Smooth muscle cell (in vitro differentiated cells): Measurements from ENCODE around the gene TBC1D21. TPM values are rescaled to one million over a fixed set of nuclear protein-coding genes. Genes with fewer than 3 reads are reported as not detected.

ENCODE experiments used
- DNase-seq: peaks from one replicate; lab custom pipeline; 2025; ENCODE audit not compliant: unreplicated experiment; lab: John Stamatoyannopoulos, UW
- H2AFZ ChIP-seq: fragments of 200-600 bp; sonication (generic); 2 replicates; pipeline ENCODE4 v1.6.0; 2016; ENCODE audit warnings: antibody characterized with exemption, low read depth, mild to moderate bottlenecking
- H3F3A ChIP-seq: fragments of 200-600 bp; sonication (generic); 2 replicates; pipeline ENCODE4 v1.6.0; 2017; ENCODE audit warnings: antibody characterized with exemption, low read depth
- H3K27ac ChIP-seq: fragments of 200-600 bp; sonication (generic); 2 replicates; pipeline ENCODE4 v1.5.1; 2016; ENCODE audit warnings: low read depth, mild to moderate bottlenecking
- H3K27me3 ChIP-seq: fragments of 200-600 bp; sonication (generic); 2 replicates; pipeline ENCODE4 v1.6.1; 2016; ENCODE audit warnings: low read depth, mild to moderate bottlenecking
- H3K36me3 ChIP-seq: fragments of 200-600 bp; sonication (generic); 2 replicates; pipeline ENCODE4 v1.5.1; 2016; ENCODE audit warnings: low read depth
- H3K4me1 ChIP-seq: fragments of 200-600 bp; sonication (generic); 2 replicates; pipeline ENCODE4 v1.5.1; 2016; ENCODE audit warnings: low read depth
- H3K4me2 ChIP-seq: fragments of 200-600 bp; sonication (generic); 2 replicates; pipeline ENCODE4 v1.6.0; 2016; ENCODE audit warnings: mild to moderate bottlenecking
- H3K4me3 ChIP-seq: fragments of 200-600 bp; sonication (generic); 2 replicates; pipeline ENCODE4 v1.5.1; 2016; ENCODE audit warnings: mild to moderate bottlenecking
- H3K79me2 ChIP-seq: fragments of 200-600 bp; sonication (generic); 2 replicates; pipeline ENCODE4 v1.6.0; 2016; ENCODE audit warnings: low read depth, mild to moderate bottlenecking
- H3K9ac ChIP-seq: fragments of 200-600 bp; sonication (generic); 2 replicates; pipeline ENCODE4 v1.6.0; 2016; ENCODE audit warnings: low read depth
- H3K9me3 ChIP-seq: fragments of 200-600 bp; sonication (generic); replicated peaks from 2 replicates; pipeline ENCODE4 v1.5.1; 2016; ENCODE audit warnings: low read depth
- H4K20me1 ChIP-seq: fragments of 200-600 bp; sonication (generic); 2 replicates; pipeline ENCODE4 v1.6.0; 2016; ENCODE audit warnings: low read depth
- CTCF ChIP-seq: fragments of 200-600 bp; sonication (generic); IDR thresholded peaks from 2 replicates; pipeline ENCODE4 v1.5.1; 2017; ENCODE audit warnings: borderline replicate concordance, mild to moderate bottlenecking, antibody characterized with exemption; ENCODE audit not compliant: insufficient read depth, poor library complexity, severe bottlenecking
- WGBS: methylation state at CpG from one replicate; pipeline ENCODE4 v1.1.7; 2016; ENCODE audit warnings: low lambda C conversion rate; 5-methylcytosine and 5-hydroxymethylcytosine counted together
- polyA plus RNA-seq: library from polyadenylated mRNA; unstranded; fragments of >200 nt; fragmentation: Nextera tagmentation; extraction: Ambion mirVana; gene quantifications from 2 replicates; pipeline ENCODE4 v1.2.1, GENCODE V29; 2016
- total RNA-seq: library from RNA; depleted of rRNA; stranded (reverse); fragments of >200 nt; gene quantifications from 2 replicates; pipeline ENCODE4 v1.2.3, GENCODE V29; 2014

The TBC1D21 gene
- total and polyA plus RNA-seq, 2 experiments from 2014 or later: not detected

DNA sequence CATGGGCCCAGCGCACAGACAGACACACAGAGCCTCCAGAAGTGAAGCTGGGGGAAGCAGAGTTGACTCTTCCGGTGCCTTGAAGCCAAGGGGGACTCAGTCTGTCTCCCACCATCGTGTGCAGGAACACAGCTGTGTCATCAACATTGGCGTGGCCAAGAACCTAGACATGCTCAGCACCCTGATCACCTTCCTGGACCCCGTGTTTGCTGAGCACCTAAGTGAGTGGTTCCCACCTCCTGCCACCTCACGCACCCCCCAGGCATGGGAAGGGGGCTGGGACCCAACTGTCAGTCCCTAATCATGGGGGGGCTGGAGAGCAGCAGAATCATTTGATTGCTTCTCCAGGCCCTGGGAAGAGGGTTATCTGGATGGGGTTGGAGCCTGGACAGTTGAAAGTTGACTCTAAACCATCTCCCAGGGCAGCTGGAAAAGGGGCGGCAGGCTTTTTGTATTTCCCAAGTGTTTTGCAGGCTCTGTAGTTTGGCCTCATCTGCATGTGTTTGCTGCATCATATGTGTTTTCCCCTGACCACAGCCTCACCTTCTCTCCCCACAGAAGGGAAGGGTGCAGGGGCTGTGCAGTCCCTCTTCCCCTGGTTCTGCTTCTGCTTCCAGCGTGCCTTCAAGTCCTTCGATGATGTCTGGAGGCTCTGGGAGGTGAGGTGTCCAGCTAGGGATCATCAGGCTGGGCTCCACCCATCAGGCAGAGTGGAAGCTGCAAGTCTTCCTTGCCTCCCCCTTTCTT, 12.8 kb downstream of the TBC1D21 start:
- no peak overlapping the region for H3K27ac ChIP-seq
- H3K27me3 ChIP-seq: peaks cover 13% of the 10 kb centered on the region
- no peaks in the 10 kb centered on the region for H3F3A ChIP-seq
- no peak for DNase-seq
- H3K4me1 ChIP-seq: no peaks in the 10 kb centered on the region
- TF ChIP-seq CTCF: no peak
- H3K9ac ChIP-seq: no peak overlapping the region
- no peaks in the 10 kb centered on the region for H4K20me1 ChIP-seq
- no peak overlapping the region for H3K4me3 ChIP-seq
- H3K9me3 ChIP-seq: no peaks in the 10 kb centered on the region
- H2AFZ ChIP-seq: no peak overlapping the region
- H3K79me2 ChIP-seq: no peaks in the 10 kb centered on the region
- 93% methylated on average over 9 of the region's 9 CpGs for WGBS
- no peaks in the 10 kb centered on the region for H3K36me3 ChIP-seq
- no peak overlapping the region for H3K4me2 ChIP-seq

DNA sequence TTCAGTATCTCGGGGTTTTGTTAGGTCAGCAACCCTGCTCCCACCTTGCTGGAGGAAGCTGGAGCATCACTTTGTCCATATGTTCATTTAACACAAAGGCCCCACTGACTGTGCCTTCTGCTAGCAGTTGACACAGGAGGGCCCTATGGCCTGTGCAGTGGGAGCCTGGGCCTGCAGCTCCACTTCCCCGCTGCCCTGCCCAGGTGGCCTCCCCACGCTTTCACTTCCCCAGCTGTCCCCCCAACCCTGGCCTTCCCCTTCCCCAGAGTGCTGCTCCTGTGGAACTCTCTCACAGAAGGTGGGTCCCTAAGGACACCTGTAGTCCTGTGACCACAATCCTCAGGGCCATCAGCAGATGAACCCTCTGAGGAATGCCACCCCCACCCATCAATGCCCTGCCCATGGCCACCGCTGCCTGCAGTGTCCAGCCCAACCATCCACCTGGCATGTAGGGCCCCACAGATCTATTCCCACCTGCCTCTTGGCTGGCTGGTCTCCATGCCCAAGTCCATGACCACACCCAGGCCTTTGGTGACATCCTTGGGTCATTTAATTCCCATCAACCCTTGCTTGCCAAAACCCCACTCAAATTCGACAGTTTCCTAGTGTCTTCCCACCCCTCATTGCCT, 13.5 kb downstream of the TBC1D21 start:
- Histone ChIP-seq H4K20me1 (no peaks in the 10 kb centered on the region), H3K79me2 (no peaks in the 10 kb centered on the region), H3K9ac (no peak overlapping the region), H3K36me3 (no peaks in the 10 kb centered on the region), H3K9me3 (no peaks in the 10 kb centered on the region), H2AFZ (no peak overlapping the region), H3F3A (no peaks in the 10 kb centered on the region), H3K27me3 (peaks cover 13% of the 10 kb centered on the region), H3K4me2 (no peak overlapping the region), H3K4me3 (no peak overlapping the region), H3K27ac (no peak overlapping the region), H3K4me1 (no peaks in the 10 kb centered on the region)
- no peak for TF ChIP-seq CTCF
- 94% methylated on average over 5 of the region's 5 CpGs for WGBS
- no peak for DNase-seq

- no peak for TF ChIP-seq CTCF
- H2AFZ ChIP-seq: no peak overlapping the region
- peaks cover 13% of the 10 kb centered on the region for H3K27me3 ChIP-seq
- no peaks in the 10 kb centered on the region for H3K4me1 ChIP-seq
- no peaks in the 10 kb centered on the region for H3K9me3 ChIP-seq
- WGBS: 81% methylated on average over 7 of the region's 7 CpGs
- H3K4me3 ChIP-seq: no peak overlapping the region
- no peaks in the 10 kb centered on the region for H4K20me1 ChIP-seq
- H3K79me2 ChIP-seq: no peaks in the 10 kb centered on the region
- no peak overlapping the region for H3K27ac ChIP-seq
- H3K9ac ChIP-seq: no peak overlapping the region
- H3K4me2 ChIP-seq: no peak overlapping the region
- DNase-seq: no peak
- no peaks in the 10 kb centered on the region for H3K36me3 ChIP-seq
- H3F3A ChIP-seq: no peaks in the 10 kb centered on the region
Measured at GRCh38 chr15:73887481-73887880, 14.1 kb downstream of the TBC1D21 start.
